Smooth muscle cell (in vitro differentiated cells): ENCODE results near the gene DNAH8. TPM values are rescaled to one million over a fixed set of nuclear protein-coding genes. Genes with fewer than 3 reads are reported as not detected.

Experiments
- DNase-seq: peaks from one replicate; lab custom pipeline; 2025; ENCODE audit not compliant: unreplicated experiment; lab: John Stamatoyannopoulos, UW
- H2AFZ ChIP-seq: fragments of 200-600 bp; sonication (generic); 2 replicates; pipeline ENCODE4 v1.6.0; 2016; ENCODE audit warnings: antibody characterized with exemption, low read depth, mild to moderate bottlenecking
- H3F3A ChIP-seq: fragments of 200-600 bp; sonication (generic); 2 replicates; pipeline ENCODE4 v1.6.0; 2017; ENCODE audit warnings: antibody characterized with exemption, low read depth
- H3K27ac ChIP-seq: fragments of 200-600 bp; sonication (generic); 2 replicates; pipeline ENCODE4 v1.5.1; 2016; ENCODE audit warnings: low read depth, mild to moderate bottlenecking
- H3K27me3 ChIP-seq: fragments of 200-600 bp; sonication (generic); 2 replicates; pipeline ENCODE4 v1.6.1; 2016; ENCODE audit warnings: low read depth, mild to moderate bottlenecking
- H3K36me3 ChIP-seq: fragments of 200-600 bp; sonication (generic); 2 replicates; pipeline ENCODE4 v1.5.1; 2016; ENCODE audit warnings: low read depth
- H3K4me1 ChIP-seq: fragments of 200-600 bp; sonication (generic); 2 replicates; pipeline ENCODE4 v1.5.1; 2016; ENCODE audit warnings: low read depth
- H3K4me2 ChIP-seq: fragments of 200-600 bp; sonication (generic); 2 replicates; pipeline ENCODE4 v1.6.0; 2016; ENCODE audit warnings: mild to moderate bottlenecking
- H3K4me3 ChIP-seq: fragments of 200-600 bp; sonication (generic); 2 replicates; pipeline ENCODE4 v1.5.1; 2016; ENCODE audit warnings: mild to moderate bottlenecking
- H3K79me2 ChIP-seq: fragments of 200-600 bp; sonication (generic); 2 replicates; pipeline ENCODE4 v1.6.0; 2016; ENCODE audit warnings: low read depth, mild to moderate bottlenecking
- H3K9ac ChIP-seq: fragments of 200-600 bp; sonication (generic); 2 replicates; pipeline ENCODE4 v1.6.0; 2016; ENCODE audit warnings: low read depth
- H3K9me3 ChIP-seq: fragments of 200-600 bp; sonication (generic); replicated peaks from 2 replicates; pipeline ENCODE4 v1.5.1; 2016; ENCODE audit warnings: low read depth
- H4K20me1 ChIP-seq: fragments of 200-600 bp; sonication (generic); 2 replicates; pipeline ENCODE4 v1.6.0; 2016; ENCODE audit warnings: low read depth
- CTCF ChIP-seq: fragments of 200-600 bp; sonication (generic); IDR thresholded peaks from 2 replicates; pipeline ENCODE4 v1.5.1; 2017; ENCODE audit warnings: borderline replicate concordance, mild to moderate bottlenecking, antibody characterized with exemption; ENCODE audit not compliant: insufficient read depth, poor library complexity, severe bottlenecking
- WGBS: methylation state at CpG from one replicate; pipeline ENCODE4 v1.1.7; 2016; ENCODE audit warnings: low lambda C conversion rate; 5-methylcytosine and 5-hydroxymethylcytosine counted together
- polyA plus RNA-seq: library from polyadenylated mRNA; unstranded; fragments of >200 nt; fragmentation: Nextera tagmentation; extraction: Ambion mirVana; gene quantifications from 2 replicates; pipeline ENCODE4 v1.2.1, GENCODE V29; 2016
- total RNA-seq: library from RNA; depleted of rRNA; stranded (reverse); fragments of >200 nt; gene quantifications from 2 replicates; pipeline ENCODE4 v1.2.3, GENCODE V29; 2014

DNAH8 gene
- total and polyA plus RNA-seq, 2 experiments from 2014 or later, result not detected

- Histone ChIP-seq H3K79me2 (no peaks in the 10 kb centered on the region), H3K4me2 (no peak overlapping the region), H3K27ac (no peak overlapping the region), H3K9me3 (no peaks in the 10 kb centered on the region), H3K36me3 (no peaks in the 10 kb centered on the region), H3K4me3 (no peak overlapping the region), H3K9ac (no peak overlapping the region), H2AFZ (no peak overlapping the region), H3F3A (no peaks in the 10 kb centered on the region), H3K4me1 (peaks cover 12% of the 10 kb centered on the region), H4K20me1 (no peaks in the 10 kb centered on the region), H3K27me3 (peaks cover 71% of the 10 kb centered on the region)
- no peak for TF ChIP-seq CTCF
- WGBS, result 89% methylated on average over 3 of the region's 3 CpGs
- DNase-seq, result no peak
Measured at GRCh38 chr6:38976051-38976450, 260.9 kb downstream of the DNAH8 start.

- TF ChIP-seq CTCF, result no peak
- Histone ChIP-seq H3K79me2 (no peaks in the 10 kb centered on the region), H3K9ac (no peak overlapping the region), H3K4me2 (no peak overlapping the region), H3K4me3 (no peak overlapping the region), H3K9me3 (no peaks in the 10 kb centered on the region), H3K4me1 (peaks cover 12% of the 10 kb centered on the region), H3F3A (no peaks in the 10 kb centered on the region), H3K27ac (no peak overlapping the region), H3K36me3 (no peaks in the 10 kb centered on the region), H4K20me1 (no peaks in the 10 kb centered on the region), H3K27me3 (peaks cover 71% of the 10 kb centered on the region), H2AFZ (no peak overlapping the region)
- DNase-seq, result no peak
- WGBS, result 75% methylated on average over 6 of the region's 6 CpGs
Measured at GRCh38 chr6:38976801-38977500, 261.8 kb downstream of the DNAH8 start.

GRCh38 chr6:38978139-38978704 lies 263.1 kb downstream of the DNAH8 start:
- Histone ChIP-seq H3K9ac (no peak overlapping the region), H3K27me3 (peaks cover 81% of the 10 kb centered on the region), H3K4me3 (no peak overlapping the region), H4K20me1 (no peaks in the 10 kb centered on the region), H3K4me1 (peaks cover 12% of the 10 kb centered on the region), H3K79me2 (no peaks in the 10 kb centered on the region), H3F3A (no peaks in the 10 kb centered on the region), H2AFZ (no peak overlapping the region), H3K36me3 (no peaks in the 10 kb centered on the region), H3K4me2 (no peak overlapping the region), H3K9me3 (no peaks in the 10 kb centered on the region), H3K27ac (no peak overlapping the region)
- WGBS, result 77% methylated on average over 3 of the region's 3 CpGs
- TF ChIP-seq CTCF, result no peak
- no peak for DNase-seq

- no peaks in the 10 kb centered on the region for H4K20me1 ChIP-seq
Measured at GRCh38 chr6:38982470-38982869, 267.4 kb downstream of the DNAH8 start.

More at GRCh38 chr6:38982470-38982869, 267.4 kb downstream of the DNAH8 start:
- H3K4me3 ChIP-seq, result no peak overlapping the region
- H3K79me2 ChIP-seq, result no peaks in the 10 kb centered on the region
- no peaks in the 10 kb centered on the region for H3K9me3 ChIP-seq
- no peaks in the 10 kb centered on the region for H3K36me3 ChIP-seq
- H2AFZ ChIP-seq, result no peak overlapping the region
- no peak for TF ChIP-seq CTCF
- H3K4me2 ChIP-seq, result no peak overlapping the region
- no peak overlapping the region for H3K27ac ChIP-seq
- H3K9ac ChIP-seq, result no peak overlapping the region
- WGBS, result 51% methylated on average over 2 of the region's 2 CpGs
- H3K27me3 ChIP-seq, result peaks cover 99% of the 10 kb centered on the region
- DNase-seq, result no peak
- H3K4me1 ChIP-seq, result peaks cover 4% of the 10 kb centered on the region
- H3F3A ChIP-seq, result no peaks in the 10 kb centered on the region
